ENCODE data around the gene TJP1. TPM values are rescaled to one million over a fixed set of nuclear protein-coding genes. Genes with fewer than 3 reads are reported as not detected.
"Not testable (repeated sequence)": the region's sequence is repeated elsewhere in the genome, so short reads cannot be mapped to it uniquely, and the experiment has no call there.

The TJP1 gene
- total and polyA plus RNA-seq, 2 of the 8 experiments (the other 6 are each of a cell fraction or from before 2014, with no cell fraction given), result 46.3 to 138 TPM

- H3K56ac ChIP-seq (replicated peaks; ENCODE audit: insufficient read length, low read depth, low read length); H3K9me3 ChIP-seq (ENCODE audit: insufficient read depth in 2 of 2, low read depth in 1 of 2, low read length in 1 of 2); H4K5ac ChIP-seq (ENCODE audit: insufficient read length, low read depth, low read length); H2BK20ac ChIP-seq (ENCODE audit: low read length); H2BK15ac ChIP-seq (ENCODE audit: low read length); H3K4me2 ChIP-seq (ENCODE audit: insufficient read depth in 1 of 2, low read depth in 2 of 2, low read length in 2 of 2); H2AK5ac ChIP-seq (ENCODE audit: low read depth, low read length); H3K79me1 ChIP-seq (ENCODE audit: low read depth, low read length); H4K20me1 ChIP-seq (replicated peaks in 1 of 2; ENCODE audit: control insufficient read depth in 1 of 2, insufficient read depth in 2 of 2, low read length in 2 of 2); H3K4ac ChIP-seq (replicated peaks; ENCODE audit: insufficient read length, low read depth, low read length); H3K9ac ChIP-seq (replicated peaks in 1 of 4; ENCODE audit: extremely low read depth in 1 of 4, low read depth in 3 of 4, low read length in 3 of 4); H2BK5ac ChIP-seq (ENCODE audit: low read depth, low read length); H3K27me3 ChIP-seq (replicated peaks in 1 of 4; ENCODE audit: control insufficient read depth in 3 of 4, extremely low read depth in 1 of 4, insufficient read depth in 3 of 4, low read length in 3 of 4); H3K4me1 ChIP-seq (replicated peaks in 1 of 4; ENCODE audit: control insufficient read depth in 3 of 4, insufficient read depth in 4 of 4, low read length in 3 of 4); H3K23me2 ChIP-seq (ENCODE audit: low read depth, low read length); DNase-seq (ENCODE audit: low read depth in 1 of 2, low spot score in 2 of 2); H2AFZ ChIP-seq (ENCODE audit: low read length); H2BK120ac ChIP-seq (replicated peaks; ENCODE audit: low read depth, low read length); FAIRE-seq; H3K18ac ChIP-seq (ENCODE audit: extremely low read depth, low read length); H3K23ac ChIP-seq (ENCODE audit: insufficient read length); H4K8ac ChIP-seq (ENCODE audit: extremely low read depth, insufficient read depth, low read length); H3K14ac ChIP-seq (ENCODE audit: insufficient read length); H2BK12ac ChIP-seq (ENCODE audit: low read depth, low read length); H3K79me2 ChIP-seq (ENCODE audit: control insufficient read depth in 1 of 2, insufficient read depth in 2 of 2, low read length in 2 of 2); H3K4me3 ChIP-seq (ENCODE audit: extremely low read depth in 1 of 4, insufficient read depth in 2 of 4, low read depth in 3 of 4, low read length in 4 of 4); H3K27ac ChIP-seq (ENCODE audit: low read depth, low read length); H4K91ac ChIP-seq (replicated peaks; ENCODE audit: insufficient read length, low read length): not testable (repeated sequence)
- ChIA-PET CTCF (ENCODE audit: partially characterized antibody) (interaction anchor here (1.0 to 1.5 kb wide), 5 partner anchors 10 to 568 kb away, joined by 3 to 8 read pairs (median 3); no protein-coding TSS in a partner anchor), POLR2A (ENCODE audit: partially characterized antibody) (interaction anchor here (0.6 kb wide), 1 partner anchor 70 kb away, joined by 4 read pairs; no protein-coding TSS in a partner anchor)
- H3K36me3 ChIP-seq (ENCODE audit: control insufficient read depth in 2 of 4, insufficient read depth in 4 of 4, low read length in 3 of 4), result peaks cover 0 to 16% (median 8%) of the 10 kb centered on the region in 4 experiments; a peak in 5 of 8 replicates
- 95% methylated on average over 7 of the region's 7 CpGs; no CpG with 5 or more reads in 1 of the 2 experiments for WGBS, 2 experiments (ENCODE audit: extremely low coverage in 1 of 2, insufficient coverage in 1 of 2, insufficient read length in 1 of 2, insufficient replicate concordance in 2 of 2, low coverage in 1 of 2, low lambda C conversion rate in 2 of 2, missing lambda C conversion rate in 1 of 2)
Measured at GRCh38 chr15:29696506-29696905, 125.8 kb downstream of the TJP1 start.
